Endodermal cell (in vitro differentiated cells): ENCODE measurements around the gene IFI44L. TPM values are rescaled to one million over a fixed set of nuclear protein-coding genes. Genes with fewer than 3 reads are reported as not detected.

ENCODE experiments used
- DNase-seq: peaks from one replicate; pipeline ENCODE4 v3.0.0-alpha.2; 2017
- H3K27ac ChIP-seq: 2 replicates; pipeline ENCODE4 v1.5.1; 2013; ENCODE audit warnings: mild to moderate bottlenecking, low read depth, low read length, moderate library complexity
- H3K27me3 ChIP-seq: 2 replicates; pipeline ENCODE4 v1.6.1; 2013; ENCODE audit warnings: mild to moderate bottlenecking, low read length, moderate library complexity; ENCODE audit not compliant: insufficient read depth, control insufficient read depth, poor library complexity, severe bottlenecking
- H3K36me3 ChIP-seq: 2 replicates; pipeline ENCODE4 v1.7.0; 2013; ENCODE audit warnings: mild to moderate bottlenecking, low read length, moderate library complexity; ENCODE audit not compliant: control insufficient read depth, insufficient read depth
- H3K4me1 ChIP-seq: one replicate; pipeline ENCODE4 v1.7.0; 2013; ENCODE audit warnings: low read length; ENCODE audit not compliant: control insufficient read depth, insufficient read depth
- H3K4me3 ChIP-seq: 2 replicates; pipeline ENCODE4 v1.5.1; 2013; ENCODE audit warnings: mild to moderate bottlenecking, low read length, moderate library complexity
- H3K9ac ChIP-seq: 2 replicates; pipeline ENCODE4 v1.6.1; 2013; ENCODE audit warnings: mild to moderate bottlenecking, low read length, moderate library complexity; ENCODE audit not compliant: poor library complexity, severe bottlenecking; ENCODE audit errors: extremely low read depth
- H3K9me3 ChIP-seq: 2 replicates; pipeline ENCODE4 v1.6.1; 2013; ENCODE audit warnings: mild to moderate bottlenecking, low read length, moderate library complexity; ENCODE audit not compliant: control insufficient read depth
- H3K27ac Mint-ChIP-seq: 2 replicates; pipeline ENCODE4 v1.8.0; 2020; ENCODE audit warnings: mixed read lengths
- H3K27me3 Mint-ChIP-seq: 2 replicates; pipeline ENCODE4 v1.8.0; 2021; ENCODE audit warnings: mild to moderate bottlenecking, mixed read lengths; ENCODE audit not compliant: insufficient read depth
- H3K36me3 Mint-ChIP-seq: 2 replicates; pipeline ENCODE4 v1.8.0; 2020; ENCODE audit warnings: low read depth, mixed read lengths
- H3K4me1 Mint-ChIP-seq: 2 replicates; pipeline ENCODE4 v1.8.0; 2020; ENCODE audit warnings: mixed read lengths
- H3K4me3 Mint-ChIP-seq: 2 replicates; pipeline ENCODE4 v1.8.0; 2020; ENCODE audit warnings: mild to moderate bottlenecking, moderate library complexity, mixed read lengths
- H3K9me3 Mint-ChIP-seq: 2 replicates; pipeline ENCODE4 v1.8.0; 2020; ENCODE audit warnings: mild to moderate bottlenecking, mixed read lengths
- CTCF ChIP-seq: fragments of 200-600 bp; sonication (generic); conservative IDR thresholded peaks from 2 replicates; pipeline ENCODE4 v1.5.0; 2021; ENCODE audit warnings: antibody characterized with exemption, mild to moderate bottlenecking
- WGBS, 2 experiments: methylation state at CpG; one replicate each; pipeline versions ENCODE4 v1.1.5 to v1.1.7; 2013; ENCODE audit warnings: missing lambda C conversion rate in 2 of 2, mixed read lengths in 1 of 2; ENCODE audit not compliant: insufficient coverage in 1 of 2, insufficient read length in 1 of 2; 5-methylcytosine and 5-hydroxymethylcytosine counted together
- total RNA-seq, 2 donors: library from RNA; stranded (reverse); fragmentation: NEBNext Ultra II Directional in 1 of 2; extraction: Animal tissue kit (Norgen Biotek cat#: 25700) in 1 of 2; gene quantifications; 2 replicates in 1 of 2; 3 replicates in 1 of 2; pipeline ENCODE4 v1.2.1, GENCODE V29; 2021

IFI44L gene
- total RNA-seq, 2 donors from 2014 or later = not detected

DNA sequence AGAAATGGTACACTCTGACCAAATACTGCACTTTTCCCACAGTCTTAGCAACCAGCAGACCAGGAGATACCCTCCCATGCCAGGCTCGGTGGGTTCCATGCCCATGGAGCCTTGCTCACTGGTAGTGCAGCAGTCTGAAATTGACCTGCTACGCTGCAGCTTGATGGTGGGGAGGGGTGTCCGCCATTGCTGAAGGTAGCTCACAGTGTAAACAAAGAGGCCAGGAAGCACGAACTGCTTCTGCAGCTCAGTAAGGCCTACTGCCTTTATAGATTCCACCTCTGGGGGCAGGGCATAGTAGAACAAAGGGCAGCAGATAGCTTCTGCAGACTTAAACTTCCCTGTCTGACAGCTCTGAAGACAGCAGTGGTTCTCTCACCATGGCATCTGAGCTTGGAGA, 12.3 kb upstream of the IFI44L start:
- TF ChIP-seq CTCF = no peak
- Histone ChIP-seq H3K4me3 (no peak overlapping the region), H3K9me3 (peaks cover 5% of the 10 kb centered on the region), H3K4me1 (peaks cover 3% of the 10 kb centered on the region), H3K36me3 (no peaks in the 10 kb centered on the region), H3K27me3 (no peaks in the 10 kb centered on the region), H3K9ac (no peak overlapping the region), H3K27ac (no peak overlapping the region)
- H3K9me3 Mint-ChIP-seq = no peaks in the 10 kb centered on the region
- no peak overlapping the region for H3K4me3 Mint-ChIP-seq
- peaks cover 2% of the 10 kb centered on the region for H3K4me1 Mint-ChIP-seq
- H3K27me3 Mint-ChIP-seq = peaks cover 38% of the 10 kb centered on the region
- WGBS, 2 experiments = 66 to 83% methylated on average over 2 to 4 of the region's 4 CpGs
- H3K36me3 Mint-ChIP-seq = no peaks in the 10 kb centered on the region
- DNase-seq = peak; percentile 58
- no peak overlapping the region for H3K27ac Mint-ChIP-seq

DNA sequence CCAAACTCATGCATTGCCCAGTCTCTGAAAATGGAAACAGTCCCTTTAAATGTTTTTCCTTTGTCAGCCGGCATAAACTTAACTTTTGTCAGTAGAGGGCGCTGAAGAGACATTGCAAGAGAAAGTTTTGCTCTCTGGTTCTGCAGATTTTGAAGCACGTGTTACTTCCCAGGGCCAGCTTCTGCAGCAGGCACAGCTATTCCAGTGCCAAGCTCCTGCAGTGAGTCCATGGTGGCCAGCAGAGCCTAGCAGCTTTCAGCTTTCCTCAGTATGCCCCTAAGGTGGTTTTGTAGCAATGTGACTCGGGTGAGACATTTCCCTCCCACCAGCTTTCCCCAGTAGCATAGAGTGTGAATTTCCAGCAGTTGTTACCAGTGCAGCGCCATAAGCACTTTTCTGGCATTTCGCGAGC, 2.6 kb upstream of the IFI44L start:
- H3K27ac Mint-ChIP-seq = no peak overlapping the region

GRCh38 chr1:78619032-78619431, 1.2 kb upstream of the IFI44L start:
- no peak overlapping the region for H3K27ac ChIP-seq
- H3K9me3 ChIP-seq = no peaks in the 10 kb centered on the region
- TF ChIP-seq CTCF = no peak
- H3K4me3 ChIP-seq = no peak overlapping the region
- 90 to 100% methylated on average over 3 of the region's 3 CpGs for WGBS, 2 experiments
- Mint-ChIP-seq H3K4me3 (no peak overlapping the region), H3K9me3 (no peaks in the 10 kb centered on the region), H3K27me3 (peaks cover 9% of the 10 kb centered on the region), H3K27ac (no peak overlapping the region), H3K4me1 (no peaks in the 10 kb centered on the region), H3K36me3 (no peaks in the 10 kb centered on the region)
- no peak overlapping the region for H3K9ac ChIP-seq
- no peaks in the 10 kb centered on the region for H3K27me3 ChIP-seq
- no peaks in the 10 kb centered on the region for H3K4me1 ChIP-seq
- no peak for DNase-seq
- no peaks in the 10 kb centered on the region for H3K36me3 ChIP-seq

More for the DNA sequence above, 2.6 kb upstream of the IFI44L start:
- no peak overlapping the region for H3K9ac ChIP-seq
- H3K27me3 ChIP-seq = no peaks in the 10 kb centered on the region
- peaks cover 11% of the 10 kb centered on the region for H3K27me3 Mint-ChIP-seq
- no peaks in the 10 kb centered on the region for H3K36me3 ChIP-seq
- H3K27ac ChIP-seq = no peak overlapping the region
- no peaks in the 10 kb centered on the region for H3K9me3 ChIP-seq
- H3K4me1 Mint-ChIP-seq = no peaks in the 10 kb centered on the region
- no peak overlapping the region for H3K4me3 Mint-ChIP-seq
- no peaks in the 10 kb centered on the region for H3K36me3 Mint-ChIP-seq
- TF ChIP-seq CTCF = peak; percentile 84
- H3K4me1 ChIP-seq = no peaks in the 10 kb centered on the region
- DNase-seq = peak; percentile 82
- no peaks in the 10 kb centered on the region for H3K9me3 Mint-ChIP-seq
- H3K4me3 ChIP-seq = no peak overlapping the region
- 11 to 43% methylated on average over 4 to 7 of the region's 7 CpGs for WGBS, 2 experiments
